ENCODE data around the gene COX8A. TPM values are rescaled to one million over a fixed set of nuclear protein-coding genes. Genes with fewer than 3 reads are reported as not detected.

The COX8A gene
- total and polyA plus RNA-seq, 9 of the 15 experiments (the other 6 are each of a cell fraction or from before 2014, with no cell fraction given) = 274 to 1,206 (median 526) TPM

DNA sequence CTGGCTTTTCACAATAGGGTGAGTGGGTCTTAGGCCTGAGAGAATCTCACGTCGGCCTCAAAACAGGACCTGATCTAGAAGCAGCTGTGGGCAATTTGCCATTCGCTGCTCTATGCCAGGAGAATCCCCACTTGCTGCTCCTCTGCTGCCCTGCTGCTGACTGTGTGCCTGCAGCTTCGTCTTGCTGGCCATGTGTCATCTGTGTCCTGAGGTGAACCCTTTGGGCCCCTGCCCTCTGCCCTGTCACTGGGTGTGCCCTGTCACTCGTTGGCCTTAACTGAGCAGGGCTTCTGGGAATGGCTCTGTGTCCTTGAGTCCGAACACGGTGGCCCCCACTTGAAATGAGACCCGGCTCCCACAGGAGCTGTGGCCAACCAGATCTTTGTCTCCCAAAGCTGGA lies 29.4 kb upstream of the COX8A start:
- Histone ChIP-seq H3K36me3 (ENCODE audit: control insufficient read depth, insufficient read depth, low read length) (peaks cover 78% of the 10 kb centered on the region), H3K9me3 (replicated peaks; ENCODE audit: control insufficient read depth, insufficient read depth, low read depth, low read length) (no peaks in the 10 kb centered on the region), H3K27me3 (ENCODE audit: control insufficient read depth in 2 of 2, insufficient read depth in 2 of 2, low read length in 2 of 2) (no peaks in the 10 kb centered on the region), H2AFZ (ENCODE audit: low read depth, low read length) (no peak overlapping the region), H3K9ac (ENCODE audit: insufficient read depth in 1 of 2, low read depth in 2 of 2, low read length in 2 of 2) (peak overlapping the region in 1 of 2 experiments; percentile 71; a peak in 2 of 4 replicates), H3K4me2 (ENCODE audit: insufficient read depth, low read length) (peak overlapping the region; percentile 24; the same call in 1 of the 2 replicates), H3K4me3 (no peak overlapping the region), H3K9me1 (ENCODE audit: control insufficient read depth, insufficient read depth, low read length) (peaks cover 4% of the 10 kb centered on the region), H3K79me2 (ENCODE audit: control insufficient read depth, insufficient read depth, low read length) (peaks cover 55% of the 10 kb centered on the region), H3K27ac (ENCODE audit: extremely low read depth, low read depth, low read length) (no peak overlapping the region; the same call in 2 of the 3 replicates), H3K4me1 (replicated peaks in 1 of 2; ENCODE audit: control insufficient read depth in 2 of 2, insufficient read depth in 2 of 2, low read length in 2 of 2) (peaks cover 38 to 46% of the 10 kb centered on the region in 2 experiments), H4K20me1 (replicated peaks; ENCODE audit: control insufficient read depth, insufficient read depth, low read length) (peaks cover 15% of the 10 kb centered on the region; the same call in 1 of the 2 replicates)
- ATAC-seq (peak; percentile 48), DNase-seq (ENCODE audit: extremely low read depth in 1 of 4, low spot score in 3 of 4) (no peak), FAIRE-seq (no peak)
- ChIA-PET POLR2A (interaction anchor here (0.6 to 3.4 kb wide), 6 partner anchors 10 to 380 kb away, joined by 3 to 14 read pairs (median 3); no protein-coding TSS in a partner anchor), CTCF (ENCODE audit: low intra/inter-chr PET ratio) (interaction anchor here (0.6 to 2.0 kb wide), 3 partner anchors 104 to 208 kb away, joined by 3 to 21 read pairs (median 3); no protein-coding TSS in a partner anchor)
- BruUV-seq (replicated peaks) = no TSS peak
- in situ Hi-C loops (cut with MboI) = loop anchor here (10.0 kb wide), 1 partner anchor 110 kb away; the partner anchor contains the start of gene MARK2
- intact Hi-C loops (cut with micrococcal nuclease) = loop anchor here (1.0 kb wide), 1 partner anchor 108 kb away; no protein-coding TSS in a partner anchor
- 47% methylated on average over 8 of the region's 8 CpGs for WGBS (ENCODE audit: insufficient coverage, low coverage, missing lambda C conversion rate)
- TF ChIP-seq KDM4B (IDR thresholded peaks at IDR 0.05; ENCODE audit: borderline replicate concordance in 2 of 2, low read depth in 1 of 2) = no peak
- TF ChIP-seq, protein P1, sequence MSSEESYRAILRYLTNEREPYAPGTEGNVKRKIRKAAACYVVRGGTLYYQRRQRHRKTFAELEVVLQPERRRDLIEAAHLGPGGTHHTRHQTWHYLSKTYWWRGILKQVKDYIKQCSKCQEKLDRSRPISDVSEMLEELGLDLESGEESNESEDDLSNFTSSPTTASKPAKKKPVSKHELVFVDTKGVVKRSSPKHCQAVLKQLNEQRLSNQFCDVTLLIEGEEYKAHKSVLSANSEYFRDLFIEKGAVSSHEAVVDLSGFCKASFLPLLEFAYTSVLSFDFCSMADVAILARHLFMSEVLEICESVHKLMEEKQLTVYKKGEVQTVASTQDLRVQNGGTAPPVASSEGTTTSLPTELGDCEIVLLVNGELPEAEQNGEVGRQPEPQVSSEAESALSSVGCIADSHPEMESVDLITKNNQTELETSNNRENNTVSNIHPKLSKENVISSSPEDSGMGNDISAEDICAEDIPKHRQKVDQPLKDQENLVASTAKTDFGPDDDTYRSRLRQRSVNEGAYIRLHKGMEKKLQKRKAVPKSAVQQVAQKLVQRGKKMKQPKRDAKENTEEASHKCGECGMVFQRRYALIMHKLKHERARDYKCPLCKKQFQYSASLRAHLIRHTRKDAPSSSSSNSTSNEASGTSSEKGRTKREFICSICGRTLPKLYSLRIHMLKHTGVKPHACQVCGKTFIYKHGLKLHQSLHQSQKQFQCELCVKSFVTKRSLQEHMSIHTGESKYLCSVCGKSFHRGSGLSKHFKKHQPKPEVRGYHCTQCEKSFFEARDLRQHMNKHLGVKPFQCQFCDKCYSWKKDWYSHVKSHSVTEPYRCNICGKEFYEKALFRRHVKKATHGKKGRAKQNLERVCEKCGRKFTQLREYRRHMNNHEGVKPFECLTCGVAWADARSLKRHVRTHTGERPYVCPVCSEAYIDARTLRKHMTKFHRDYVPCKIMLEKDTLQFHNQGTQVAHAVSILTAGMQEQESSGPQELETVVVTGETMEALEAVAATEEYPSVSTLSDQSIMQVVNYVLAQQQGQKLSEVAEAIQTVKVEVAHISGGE (CRISPR knock-in tag; IDR thresholded peaks at IDR 0.05) = no peak
- TF ChIP-seq, protein P2, sequence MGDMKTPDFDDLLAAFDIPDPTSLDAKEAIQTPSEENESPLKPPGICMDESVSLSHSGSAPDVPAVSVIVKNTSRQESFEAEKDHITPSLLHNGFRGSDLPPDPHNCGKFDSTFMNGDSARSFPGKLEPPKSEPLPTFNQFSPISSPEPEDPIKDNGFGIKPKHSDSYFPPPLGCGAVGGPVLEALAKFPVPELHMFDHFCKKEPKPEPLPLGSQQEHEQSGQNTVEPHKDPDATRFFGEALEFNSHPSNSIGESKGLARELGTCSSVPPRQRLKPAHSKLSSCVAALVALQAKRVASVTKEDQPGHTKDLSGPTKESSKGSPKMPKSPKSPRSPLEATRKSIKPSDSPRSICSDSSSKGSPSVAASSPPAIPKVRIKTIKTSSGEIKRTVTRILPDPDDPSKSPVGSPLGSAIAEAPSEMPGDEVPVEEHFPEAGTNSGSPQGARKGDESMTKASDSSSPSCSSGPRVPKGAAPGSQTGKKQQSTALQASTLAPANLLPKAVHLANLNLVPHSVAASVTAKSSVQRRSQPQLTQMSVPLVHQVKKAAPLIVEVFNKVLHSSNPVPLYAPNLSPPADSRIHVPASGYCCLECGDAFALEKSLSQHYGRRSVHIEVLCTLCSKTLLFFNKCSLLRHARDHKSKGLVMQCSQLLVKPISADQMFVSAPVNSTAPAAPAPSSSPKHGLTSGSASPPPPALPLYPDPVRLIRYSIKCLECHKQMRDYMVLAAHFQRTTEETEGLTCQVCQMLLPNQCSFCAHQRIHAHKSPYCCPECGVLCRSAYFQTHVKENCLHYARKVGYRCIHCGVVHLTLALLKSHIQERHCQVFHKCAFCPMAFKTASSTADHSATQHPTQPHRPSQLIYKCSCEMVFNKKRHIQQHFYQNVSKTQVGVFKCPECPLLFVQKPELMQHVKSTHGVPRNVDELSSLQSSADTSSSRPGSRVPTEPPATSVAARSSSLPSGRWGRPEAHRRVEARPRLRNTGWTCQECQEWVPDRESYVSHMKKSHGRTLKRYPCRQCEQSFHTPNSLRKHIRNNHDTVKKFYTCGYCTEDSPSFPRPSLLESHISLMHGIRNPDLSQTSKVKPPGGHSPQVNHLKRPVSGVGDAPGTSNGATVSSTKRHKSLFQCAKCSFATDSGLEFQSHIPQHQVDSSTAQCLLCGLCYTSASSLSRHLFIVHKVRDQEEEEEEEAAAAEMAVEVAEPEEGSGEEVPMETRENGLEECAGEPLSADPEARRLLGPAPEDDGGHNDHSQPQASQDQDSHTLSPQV (IDR thresholded peaks at IDR 0.05) = peak; percentile 65
- TF ChIP-seq, protein P3, sequence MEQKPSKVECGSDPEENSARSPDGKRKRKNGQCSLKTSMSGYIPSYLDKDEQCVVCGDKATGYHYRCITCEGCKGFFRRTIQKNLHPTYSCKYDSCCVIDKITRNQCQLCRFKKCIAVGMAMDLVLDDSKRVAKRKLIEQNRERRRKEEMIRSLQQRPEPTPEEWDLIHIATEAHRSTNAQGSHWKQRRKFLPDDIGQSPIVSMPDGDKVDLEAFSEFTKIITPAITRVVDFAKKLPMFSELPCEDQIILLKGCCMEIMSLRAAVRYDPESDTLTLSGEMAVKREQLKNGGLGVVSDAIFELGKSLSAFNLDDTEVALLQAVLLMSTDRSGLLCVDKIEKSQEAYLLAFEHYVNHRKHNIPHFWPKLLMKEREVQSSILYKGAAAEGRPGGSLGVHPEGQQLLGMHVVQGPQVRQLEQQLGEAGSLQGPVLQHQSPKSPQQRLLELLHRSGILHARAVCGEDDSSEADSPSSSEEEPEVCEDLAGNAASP (IDR thresholded peaks at IDR 0.05) = peak; percentile 81
- TF ChIP-seq RBBP5 (IDR thresholded peaks at IDR 0.05; ENCODE audit: borderline replicate concordance, insufficient read depth, low read length, poor library complexity, severe bottlenecking) = peak; percentile 25
- TF ChIP-seq, protein P4, sequence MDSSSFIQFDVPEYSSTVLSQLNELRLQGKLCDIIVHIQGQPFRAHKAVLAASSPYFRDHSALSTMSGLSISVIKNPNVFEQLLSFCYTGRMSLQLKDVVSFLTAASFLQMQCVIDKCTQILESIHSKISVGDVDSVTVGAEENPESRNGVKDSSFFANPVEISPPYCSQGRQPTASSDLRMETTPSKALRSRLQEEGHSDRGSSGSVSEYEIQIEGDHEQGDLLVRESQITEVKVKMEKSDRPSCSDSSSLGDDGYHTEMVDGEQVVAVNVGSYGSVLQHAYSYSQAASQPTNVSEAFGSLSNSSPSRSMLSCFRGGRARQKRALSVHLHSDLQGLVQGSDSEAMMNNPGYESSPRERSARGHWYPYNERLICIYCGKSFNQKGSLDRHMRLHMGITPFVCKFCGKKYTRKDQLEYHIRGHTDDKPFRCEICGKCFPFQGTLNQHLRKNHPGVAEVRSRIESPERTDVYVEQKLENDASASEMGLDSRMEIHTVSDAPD (CRISPR knock-in tag; IDR thresholded peaks at IDR 0.05) = no peak
- no peak for TF ChIP-seq HOXB6 (CRISPR knock-in tag; IDR thresholded peaks at IDR 0.05; ENCODE audit: borderline replicate concordance)
- no peak for TF ChIP-seq MAFG (tag; conservative IDR thresholded peaks at IDR 0.05)

Data from K562 (cell line).